ENCODE results near the gene MATN3.

GRCh38 chr2:20034218-20034617, 21.8 kb upstream of the MATN3 start:
- TF ChIP-seq TOX (CRISPR knock-in tag; IDR thresholded peaks at IDR 0.05; ENCODE audit: borderline replicate concordance): no peak
- TF ChIP-seq CREB5 (CRISPR knock-in tag; IDR thresholded peaks at IDR 0.05; ENCODE audit: low read depth): no peak
- no peak for TF ChIP-seq PATZ1 (CRISPR knock-in tag; IDR thresholded peaks at IDR 0.05; ENCODE audit: borderline replicate concordance)
- TF ChIP-seq GLIS3 (CRISPR knock-in tag; IDR thresholded peaks at IDR 0.05): no peak
- TF ChIP-seq RARB (CRISPR knock-in tag; IDR thresholded peaks at IDR 0.05): no peak
- TF ChIP-seq ARNTL (CRISPR knock-in tag; IDR thresholded peaks at IDR 0.05; ENCODE audit: borderline replicate concordance, low read depth): no peak
- no peak for TF ChIP-seq CSDC2 (CRISPR knock-in tag; IDR thresholded peaks at IDR 0.05)
- no peak for TF ChIP-seq BACH2 (CRISPR knock-in tag; IDR thresholded peaks at IDR 0.05; ENCODE audit: borderline replicate concordance)

Measured in SK-N-SH treated with all-trans-retinoic acid at 6 μM for 48 hours (cell line).